OCI-LY1 (cell line): ENCODE measurements around the gene FOXR2.

Experiments
- H2AFZ ChIP-seq: fragments of 200-600 bp; sonication (generic), shearing (Covaris generic); 2 replicates; pipeline ENCODE4 v1.6.0; 2014; ENCODE audit warnings: antibody characterized with exemption, mild to moderate bottlenecking, low read length
- H3F3A ChIP-seq: fragments of 200-600 bp; sonication (generic), shearing (Covaris generic); 2 replicates; pipeline ENCODE4 v1.6.0; 2014; ENCODE audit warnings: mild to moderate bottlenecking, antibody characterized with exemption, low read length, moderate library complexity; ENCODE audit not compliant: insufficient read depth
- H3K27ac ChIP-seq: fragments of 200-600 bp; sonication (generic); 2 replicates; pipeline ENCODE4 v1.5.1; 2014; ENCODE audit warnings: low read length, mixed run types, mild to moderate bottlenecking, low read depth; ENCODE audit not compliant: poor library complexity, severe bottlenecking
- H3K27me3 ChIP-seq: fragments of 200-600 bp; sonication (generic); 2 replicates; pipeline ENCODE4 v1.6.0; 2014; ENCODE audit warnings: antibody characterized with exemption, mild to moderate bottlenecking, low read length, moderate library complexity; ENCODE audit not compliant: insufficient read depth
- H3K36me3 ChIP-seq: fragments of 200-600 bp; sonication (generic); 2 replicates; pipeline ENCODE4 v1.6.1; 2014; ENCODE audit warnings: mild to moderate bottlenecking, antibody characterized with exemption, low read length, moderate library complexity, mixed read lengths; ENCODE audit not compliant: insufficient read depth
- H3K4me1 ChIP-seq: fragments of 200-600 bp; sonication (generic); 2 replicates; pipeline ENCODE4 v1.5.1; 2014; ENCODE audit warnings: mild to moderate bottlenecking, low read length, moderate library complexity; ENCODE audit not compliant: insufficient read depth, severe bottlenecking
- H3K4me2 ChIP-seq: fragments of 200-600 bp; sonication (generic), shearing (Covaris generic); 2 replicates; pipeline ENCODE4 v1.6.1; 2014; ENCODE audit warnings: low read length
- H3K4me3 ChIP-seq: fragments of 200-600 bp; sonication (generic); 2 replicates; pipeline ENCODE4 v1.5.1; 2014; ENCODE audit warnings: low read length, low read depth, mild to moderate bottlenecking, mixed read lengths; ENCODE audit not compliant: poor library complexity, severe bottlenecking
- H3K79me2 ChIP-seq: fragments of 200-600 bp; shearing (Covaris generic); 2 replicates; pipeline ENCODE4 v1.6.1; 2016; ENCODE audit warnings: mixed run types, low read length, mixed read lengths; ENCODE audit not compliant: insufficient read depth
- H3K9ac ChIP-seq: fragments of 200-600 bp; sonication (generic), shearing (Covaris generic); 2 replicates; pipeline ENCODE4 v1.6.1; 2014; ENCODE audit warnings: mild to moderate bottlenecking, low read length, mixed read lengths
- H3K9me2 ChIP-seq: fragments of 200-600 bp; sonication (generic), shearing (Covaris generic); 2 replicates; pipeline ENCODE4 v1.6.1; 2014; ENCODE audit warnings: low read depth, mild to moderate bottlenecking, low read length, mixed read lengths
- H3K9me3 ChIP-seq: fragments of 200-600 bp; shearing (Covaris generic); 2 replicates; pipeline ENCODE4 v1.6.1; 2014; ENCODE audit warnings: low read length, mixed read lengths
- H4K20me1 ChIP-seq: fragments of 200-600 bp; sonication (generic), shearing (Covaris generic); 2 replicates; pipeline ENCODE4 v1.6.0; 2016; ENCODE audit warnings: mild to moderate bottlenecking, low read length; ENCODE audit not compliant: insufficient read depth
- CTCF ChIP-seq: fragments of 200-600 bp; sonication (generic), shearing (Covaris generic); IDR thresholded peaks from 2 replicates; pipeline ENCODE4 v1.5.1; 2017; ENCODE audit warnings: mild to moderate bottlenecking, antibody characterized with exemption, low read length, moderate library complexity, mixed read lengths
- EZH2 ChIP-seq: fragments of 200-600 bp; sonication (generic), shearing (Covaris generic); IDR thresholded peaks from 2 replicates; pipeline ENCODE4 v1.8.0; 2017; ENCODE audit warnings: borderline replicate concordance, mixed run types, mild to moderate bottlenecking, antibody characterized with exemption, low read length, moderate library complexity, mixed read lengths

Gene FOXR2

GRCh38 chrX:55638933-55639332, 15.7 kb downstream of the FOXR2 start:
- H2AFZ ChIP-seq: no peak overlapping the region
- no peak overlapping the region for H3K4me2 ChIP-seq
- no peaks in the 10 kb centered on the region for H3F3A ChIP-seq
- no peaks in the 10 kb centered on the region for H4K20me1 ChIP-seq
- H3K79me2 ChIP-seq: no peaks in the 10 kb centered on the region
- H3K9ac ChIP-seq: no peak overlapping the region
- no peaks in the 10 kb centered on the region for H3K9me3 ChIP-seq
- H3K4me1 ChIP-seq: no peaks in the 10 kb centered on the region
- H3K27me3 ChIP-seq: no peaks in the 10 kb centered on the region
- no peak overlapping the region for H3K27ac ChIP-seq
- no peak for TF ChIP-seq EZH2
- TF ChIP-seq CTCF: no peak
- H3K9me2 ChIP-seq: no peaks in the 10 kb centered on the region
- no peak overlapping the region for H3K4me3 ChIP-seq
- H3K36me3 ChIP-seq: no peaks in the 10 kb centered on the region

GRCh38 chrX:55640854-55641253, 17.7 kb downstream of the FOXR2 start:
- Histone ChIP-seq H3K9me2 (no peaks in the 10 kb centered on the region), H3K79me2 (no peaks in the 10 kb centered on the region), H2AFZ (no peak overlapping the region), H3K4me2 (no peak overlapping the region), H3K36me3 (no peaks in the 10 kb centered on the region), H3K9ac (no peak overlapping the region), H3K27me3 (no peaks in the 10 kb centered on the region), H3K9me3 (no peaks in the 10 kb centered on the region), H3K4me1 (no peaks in the 10 kb centered on the region), H3K4me3 (no peak overlapping the region), H3F3A (no peaks in the 10 kb centered on the region), H3K27ac (no peak overlapping the region), H4K20me1 (no peaks in the 10 kb centered on the region)
- TF ChIP-seq CTCF (no peak), EZH2 (no peak)

GRCh38 chrX:55648434-55648833, 25.2 kb downstream of the FOXR2 start:
- Histone ChIP-seq H3F3A (no peaks in the 10 kb centered on the region), H3K79me2 (no peaks in the 10 kb centered on the region)

More at GRCh38 chrX:55648434-55648833, 25.2 kb downstream of the FOXR2 start:
- H4K20me1 ChIP-seq: no peaks in the 10 kb centered on the region
- TF ChIP-seq EZH2 (no peak), CTCF (no peak)
- H3K4me3 ChIP-seq: no peak overlapping the region
- H3K9ac ChIP-seq: no peak overlapping the region
- H3K9me3 ChIP-seq: no peaks in the 10 kb centered on the region
- H3K4me2 ChIP-seq: no peak overlapping the region
- peaks cover 12% of the 10 kb centered on the region for H3K4me1 ChIP-seq
- H3K27ac ChIP-seq: peak overlapping the region; percentile 28
- no peaks in the 10 kb centered on the region for H3K36me3 ChIP-seq
- H3K27me3 ChIP-seq: no peaks in the 10 kb centered on the region
- H3K9me2 ChIP-seq: no peaks in the 10 kb centered on the region
- no peak overlapping the region for H2AFZ ChIP-seq
